NT2/D1 (cell line): ENCODE results near the gene KRT32.

Experiments used
- YY1 ChIP-seq: IDR thresholded peaks from 2 replicates; pipeline ENCODE4 v1.6.1; 2011; ENCODE audit not compliant: insufficient read length, insufficient read depth
- ZNF274 ChIP-seq: IDR thresholded peaks from 2 replicates; pipeline ENCODE4 v1.6.1; 2011; ENCODE audit warnings: mild to moderate bottlenecking, low read depth, low read length

GRCh38 chr17:41419716-41420115 is 47.5 kb downstream of the KRT32 start:
- no peak for TF ChIP-seq ZNF274
- TF ChIP-seq YY1 = no peak
